CD14-positive monocyte (primary cell): ENCODE measurements around the gene AATK. TPM values are rescaled to one million over a fixed set of nuclear protein-coding genes. Genes with fewer than 3 reads are reported as not detected.
A peak's percentile ranks its signal among the peaks of the same experiment; 100 is the strongest.

Experiments
- DNase-seq, 3 donors: peaks; one replicate each; pipeline ENCODE4 v3.0.0-alpha.2; 2011 to 2022
- H2AFZ ChIP-seq: 2 replicates; pipeline ENCODE4 v1.6.0; 2012; ENCODE audit warnings: mild to moderate bottlenecking, low read depth, low read length, inconsistent platforms; ENCODE audit not compliant: insufficient read depth, poor library complexity, severe bottlenecking
- H3K27ac ChIP-seq, 2 donors: 1 replicate in 1 of 2; 2 replicates in 1 of 2; pipeline ENCODE4 v1.5.1; 2012 to 2013; ENCODE audit warnings: low read length in 2 of 2, control low read depth in 1 of 2, inconsistent platforms in 1 of 2, low read depth in 1 of 2, mild to moderate bottlenecking in 1 of 2
- H3K27me3 ChIP-seq, 2 donors: one replicate each; pipeline versions ENCODE4 v1.6.0 to v1.6.1; 2011 to 2013; ENCODE audit warnings: low read length in 2 of 2; ENCODE audit not compliant: control insufficient read depth in 2 of 2, insufficient read depth in 2 of 2
- H3K36me3 ChIP-seq, 2 donors: replicated peaks in 1 of 2; 1 replicate in 1 of 2; 2 replicates in 1 of 2; pipeline versions ENCODE4 v1.5.1 to v1.6.1; 2012 to 2013; ENCODE audit warnings: low read length in 2 of 2, control low read depth in 1 of 2, inconsistent platforms in 1 of 2, mild to moderate bottlenecking in 1 of 2; ENCODE audit not compliant: insufficient read depth in 2 of 2, control insufficient read depth in 1 of 2
- H3K4me1 ChIP-seq, 2 donors: 1 replicate in 1 of 2; 2 replicates in 1 of 2; pipeline versions ENCODE4 v1.5.1 to v1.6.1; 2012 to 2013; ENCODE audit warnings: low read length in 2 of 2, control low read depth in 1 of 2, inconsistent platforms in 1 of 2, mild to moderate bottlenecking in 1 of 2, moderate library complexity in 1 of 2; ENCODE audit not compliant: insufficient read depth in 2 of 2, control insufficient read depth in 1 of 2
- H3K4me2 ChIP-seq: replicated peaks from 2 replicates; pipeline ENCODE3; 2012; ENCODE audit warnings: low read length, moderate library complexity, mild to moderate bottlenecking; ENCODE audit not compliant: poor library complexity, severe bottlenecking; ENCODE audit errors: extremely low read depth
- H3K4me3 ChIP-seq, 3 experiments: fragments of 200-600 bp in 1 of 3; sonication (generic) in 1 of 3; replicated peaks in 1 of 3; 1 replicate in 2 of 3; 2 replicates in 1 of 3; pipeline ENCODE4 v1.5.1; 2011 to 2013; ENCODE audit warnings: low read length in 3 of 3, mild to moderate bottlenecking in 3 of 3, control low read depth in 2 of 3, low read depth in 2 of 3, inconsistent platforms in 1 of 3, moderate library complexity in 1 of 3
- H3K79me2 ChIP-seq: 2 replicates; pipeline ENCODE4 v1.6.0; 2012; ENCODE audit warnings: mild to moderate bottlenecking, control low read depth, inconsistent platforms, low read length, moderate library complexity; ENCODE audit not compliant: insufficient read depth
- H3K9ac ChIP-seq: 2 replicates; pipeline ENCODE4 v1.6.0; 2017; ENCODE audit warnings: low read length, mild to moderate bottlenecking; ENCODE audit not compliant: insufficient read depth, poor library complexity, severe bottlenecking
- H3K9me3 ChIP-seq, 2 donors: replicated peaks in 1 of 2; 1 replicate in 1 of 2; 2 replicates in 1 of 2; pipeline versions ENCODE4 v1.5.1 to v1.6.1; 2012 to 2013; ENCODE audit warnings: low read length in 2 of 2, control low read depth in 1 of 2; ENCODE audit not compliant: control insufficient read depth in 1 of 2, insufficient read depth in 1 of 2
- H4K20me1 ChIP-seq: 2 replicates; pipeline ENCODE4 v1.6.0; 2012; ENCODE audit warnings: mild to moderate bottlenecking, low read length, control low read depth, moderate library complexity; ENCODE audit not compliant: insufficient read depth
- H3K27ac Mint-ChIP-seq, 7 donors: one replicate each; pipeline ENCODE4 v1.8.0; 2020; ENCODE audit warnings: mild to moderate bottlenecking in 7 of 7, mixed read lengths in 7 of 7, moderate library complexity in 6 of 7, inconsistent platforms in 2 of 7
- H3K27me3 Mint-ChIP-seq, 3 donors: one replicate each; pipeline ENCODE4 v1.8.0; 2021 to 2022; ENCODE audit warnings: low read depth in 3 of 3, mild to moderate bottlenecking in 3 of 3, mixed read lengths in 3 of 3, moderate library complexity in 3 of 3, inconsistent platforms in 1 of 3
- H3K36me3 Mint-ChIP-seq, 2 donors: one replicate each; pipeline ENCODE4 v1.8.0; 2020; ENCODE audit warnings: mixed read lengths in 2 of 2, inconsistent platforms in 1 of 2, mild to moderate bottlenecking in 1 of 2
- H3K4me1 Mint-ChIP-seq: one replicate; pipeline ENCODE4 v1.8.0; 2020; ENCODE audit warnings: mild to moderate bottlenecking, mixed read lengths
- H3K4me3 Mint-ChIP-seq, 2 donors: one replicate each; pipeline ENCODE4 v1.8.0; 2020; ENCODE audit warnings: mild to moderate bottlenecking in 2 of 2, mixed read lengths in 2 of 2, moderate library complexity in 1 of 2
- H3K9me3 Mint-ChIP-seq, 7 donors: one replicate each; pipeline ENCODE4 v1.8.0; 2020 to 2022; ENCODE audit warnings: mixed read lengths in 7 of 7, mild to moderate bottlenecking in 6 of 7, moderate library complexity in 6 of 7, inconsistent platforms in 2 of 7
- CTCF ChIP-seq: fragments of 200-600 bp; IDR thresholded peaks from one replicate; pipeline ENCODE4 v1.8.0; 2022; ENCODE audit warnings: antibody characterized with exemption, mild to moderate bottlenecking
- WGBS: methylation state at CpG from one replicate; pipeline ENCODE4 v1.1.5; 2013; ENCODE audit warnings: missing lambda C conversion rate; ENCODE audit not compliant: insufficient coverage; 5-methylcytosine and 5-hydroxymethylcytosine counted together
- intact Hi-C, 2 donors: fragments of 100-400 bp; cut with micrococcal nuclease; formaldehyde crosslinking; loops; one replicate each; pipeline versions ENCODE4 v1.15.0 to v1.15.1; 2023
- polyA plus RNA-seq, 3 donors: library from polyadenylated mRNA; depleted of rRNA in 1 of 3; unstranded in 2 of 3; stranded (reverse) in 1 of 3; fragments of 300-500 nt in 2 of 3; fragments of >200 nt in 1 of 3; fragmentation: Illumina TruSeq in 2 of 3; gene quantifications; 1 replicate in 2 of 3; 2 replicates in 1 of 3; pipeline ENCODE4 v1.2.3, GENCODE V29; 2012 to 2021

The AATK gene
- polyA plus RNA-seq, 3 donors = 0.93 to 15.3 (median 2.0) TPM

- no peak overlapping the region for H3K9ac ChIP-seq
- Mint-ChIP-seq H3K27me3 (peaks cover 13 to 29% (median 17%) of the 10 kb centered on the region in 3 donors), H3K27ac (no peak overlapping the region), H3K4me1 (peaks cover 2% of the 10 kb centered on the region), H3K36me3 (peaks cover 0 to 11% of the 10 kb centered on the region in 2 donors), H3K9me3 (peaks cover 0 to 7% (median 0%) of the 10 kb centered on the region in 7 donors), H3K4me3 (no peak overlapping the region)
- no peak for DNase-seq
- no peaks in the 10 kb centered on the region for H3K36me3 ChIP-seq
- peaks cover 0 to 3% of the 10 kb centered on the region in 2 donors for H3K9me3 ChIP-seq
- H2AFZ ChIP-seq = no peak overlapping the region
- no peak for TF ChIP-seq CTCF
- 92% methylated on average over 11 of the region's 11 CpGs for WGBS
- H3K79me2 ChIP-seq = no peaks in the 10 kb centered on the region
- H3K27ac ChIP-seq = no peak overlapping the region
- H3K4me1 ChIP-seq = no peaks in the 10 kb centered on the region
- no peak overlapping the region for H3K4me2 ChIP-seq
- H3K4me3 ChIP-seq = no peak overlapping the region
- no peaks in the 10 kb centered on the region for H4K20me1 ChIP-seq
- intact Hi-C loops = loop anchor here in 1 of 2 donors (5.0 kb wide), 1 partner anchor 45 kb away; no protein-coding TSS in a partner anchor
- H3K27me3 ChIP-seq = peaks cover 0 to 20% of the 10 kb centered on the region in 2 donors
These were observed 21.1 kb upstream of the AATK start for GRCh38 chr17:81187120-81187519.

- WGBS = 89% methylated on average over 4 of the region's 7 CpGs
- no peaks in the 10 kb centered on the region for H3K79me2 ChIP-seq
These were observed 20.2 kb upstream of the AATK start for GRCh38 chr17:81186203-81186602.

More at GRCh38 chr17:81186203-81186602, 20.2 kb upstream of the AATK start:
- no peak for DNase-seq
- H3K27me3 Mint-ChIP-seq = peaks cover 13 to 29% (median 17%) of the 10 kb centered on the region in 3 donors
- peak overlapping the region in 1 of 7 donors; percentile 54 for H3K27ac Mint-ChIP-seq
- no peak overlapping the region for H3K4me3 ChIP-seq
- no peaks in the 10 kb centered on the region for H4K20me1 ChIP-seq
- H3K9me3 ChIP-seq = peaks cover 0 to 3% of the 10 kb centered on the region in 2 donors
- H3K4me1 Mint-ChIP-seq = peaks cover 2% of the 10 kb centered on the region
- H3K9ac ChIP-seq = no peak overlapping the region
- intact Hi-C loops = loop anchor here in 1 of 2 donors (5.0 kb wide), 1 partner anchor 44 kb away; no protein-coding TSS in a partner anchor
- no peak overlapping the region for H3K27ac ChIP-seq
- no peak for TF ChIP-seq CTCF
- peaks cover 0 to 11% of the 10 kb centered on the region in 2 donors for H3K36me3 Mint-ChIP-seq
- no peak overlapping the region for H2AFZ ChIP-seq
- peaks cover 0 to 20% of the 10 kb centered on the region in 2 donors for H3K27me3 ChIP-seq
- H3K36me3 ChIP-seq = no peaks in the 10 kb centered on the region
- H3K4me3 Mint-ChIP-seq = no peak overlapping the region
- no peaks in the 10 kb centered on the region for H3K4me1 ChIP-seq
- peaks cover 0 to 7% (median 0%) of the 10 kb centered on the region in 7 donors for H3K9me3 Mint-ChIP-seq
- no peak overlapping the region for H3K4me2 ChIP-seq
